Ectodermal cell (in vitro differentiated cells): ENCODE data around the gene ZNF219.
A peak's percentile ranks its signal among the peaks of the same experiment; 100 is the strongest.

Source experiments
- H3K27ac ChIP-seq: 2 replicates; pipeline ENCODE4 v1.7.0; 2013; ENCODE audit warnings: mild to moderate bottlenecking, low read depth, low read length; ENCODE audit not compliant: insufficient read depth, poor library complexity, severe bottlenecking
- H3K27me3 ChIP-seq: 2 replicates; pipeline ENCODE4 v1.7.0; 2013; ENCODE audit warnings: mild to moderate bottlenecking, low read length; ENCODE audit not compliant: insufficient read depth, control insufficient read depth, poor library complexity, severe bottlenecking
- H3K36me3 ChIP-seq: one replicate; pipeline ENCODE4 v1.7.0; 2013; ENCODE audit warnings: low read length; ENCODE audit not compliant: control insufficient read depth, insufficient read depth
- H3K4me1 ChIP-seq: one replicate; pipeline ENCODE4 v1.7.0; 2013; ENCODE audit warnings: low read length; ENCODE audit not compliant: control insufficient read depth, insufficient read depth
- H3K4me3 ChIP-seq: 2 replicates; pipeline ENCODE4 v1.7.0; 2013; ENCODE audit warnings: low read depth, low read length, control low read depth; ENCODE audit not compliant: insufficient read depth
- H3K9me3 ChIP-seq: 2 replicates; pipeline ENCODE4 v1.7.0; 2013; ENCODE audit warnings: mild to moderate bottlenecking, low read length, moderate library complexity; ENCODE audit not compliant: control insufficient read depth
- WGBS, 2 experiments: methylation state at CpG; one replicate each; pipeline ENCODE4 v1.1.7; 2013; ENCODE audit warnings: missing lambda C conversion rate in 2 of 2; 5-methylcytosine and 5-hydroxymethylcytosine counted together

Gene ZNF219

GRCh38 chr14:21075719-21076437 is 22.6 kb downstream of the ZNF219 start:
- no peak overlapping the region for H3K4me3 ChIP-seq
- no peaks in the 10 kb centered on the region for H3K27me3 ChIP-seq
- no peak overlapping the region for H3K27ac ChIP-seq
- peaks cover 3% of the 10 kb centered on the region for H3K4me1 ChIP-seq
- H3K36me3 ChIP-seq, result peaks cover 33% of the 10 kb centered on the region
- WGBS, 2 experiments, result 93% methylated on average over 9 of the region's 9 CpGs
- no peaks in the 10 kb centered on the region for H3K9me3 ChIP-seq

- no peaks in the 10 kb centered on the region for H3K9me3 ChIP-seq
- peaks cover 30% of the 10 kb centered on the region for H3K36me3 ChIP-seq
- H3K27ac ChIP-seq, result no peak overlapping the region
- no peaks in the 10 kb centered on the region for H3K27me3 ChIP-seq
- WGBS, 2 experiments, result 94 to 95% methylated on average over 26 of the region's 26 CpGs
- H3K4me3 ChIP-seq, result no peak overlapping the region
- H3K4me1 ChIP-seq, result peaks cover 3% of the 10 kb centered on the region
Measured at GRCh38 chr14:21074398-21075272, 23.8 kb downstream of the ZNF219 start.

- Histone ChIP-seq H3K4me3 (no peak overlapping the region), H3K36me3 (peaks cover 26% of the 10 kb centered on the region), H3K27ac (no peak overlapping the region), H3K4me1 (peaks cover 3% of the 10 kb centered on the region), H3K27me3 (peaks cover 4% of the 10 kb centered on the region), H3K9me3 (no peaks in the 10 kb centered on the region)
- 96% methylated on average over 9 of the region's 9 CpGs for WGBS, 2 experiments
Measured at GRCh38 chr14:21073921-21074320, 24.5 kb downstream of the ZNF219 start.

GRCh38 chr14:21072781-21073339 is 25.6 kb downstream of the ZNF219 start:
- Histone ChIP-seq H3K36me3 (peaks cover 26% of the 10 kb centered on the region), H3K27ac (no peak overlapping the region), H3K4me3 (no peak overlapping the region), H3K9me3 (no peaks in the 10 kb centered on the region), H3K27me3 (peaks cover 12% of the 10 kb centered on the region), H3K4me1 (peaks cover 3% of the 10 kb centered on the region)
- WGBS, 2 experiments, result 95% methylated on average over 9 of the region's 9 CpGs

GRCh38 chr14:21072031-21072473 is 26.4 kb downstream of the ZNF219 start:
- WGBS, 2 experiments, result 34% methylated on average over 4 of the region's 4 CpGs
- H3K9me3 ChIP-seq, result no peaks in the 10 kb centered on the region
- H3K27me3 ChIP-seq, result peaks cover 12% of the 10 kb centered on the region
- H3K27ac ChIP-seq, result peak overlapping the region; percentile 73
- H3K4me1 ChIP-seq, result peaks cover 3% of the 10 kb centered on the region
- peak overlapping the region; percentile 57 for H3K4me3 ChIP-seq
- H3K36me3 ChIP-seq, result peaks cover 26% of the 10 kb centered on the region

- 1% methylated on average over 37 of the region's 37 CpGs for WGBS, 2 experiments
Measured at GRCh38 chr14:21071225-21072030, 27.0 kb downstream of the ZNF219 start.

GRCh38 chr14:21070610-21071224 is 27.7 kb downstream of the ZNF219 start:
- Histone ChIP-seq H3K4me3 (peak overlapping the region; percentile 57), H3K4me1 (peaks cover 3% of the 10 kb centered on the region), H3K9me3 (no peaks in the 10 kb centered on the region), H3K27me3 (peaks cover 12% of the 10 kb centered on the region), H3K27ac (peak overlapping the region; percentile 73), H3K36me3 (peaks cover 17% of the 10 kb centered on the region)
- 0% methylated on average over 23 of the region's 23 CpGs for WGBS, 2 experiments

More at GRCh38 chr14:21071225-21072030, 27.0 kb downstream of the ZNF219 start:
- H3K4me3 ChIP-seq, result peak overlapping the region; percentile 57
- no peaks in the 10 kb centered on the region for H3K9me3 ChIP-seq
- H3K27ac ChIP-seq, result peak overlapping the region; percentile 73
- H3K27me3 ChIP-seq, result peaks cover 12% of the 10 kb centered on the region
- peaks cover 22% of the 10 kb centered on the region for H3K36me3 ChIP-seq
- peaks cover 3% of the 10 kb centered on the region for H3K4me1 ChIP-seq

GRCh38 chr14:21070083-21070609 is 28.3 kb downstream of the ZNF219 start, which contains the start of gene ARHGEF40:
Gene ARHGEF40 (plus strand): TSS chr14:21070304. CDS start chr14:21070397, 93 bp downstream.
- Histone ChIP-seq H3K27ac (peak within 1 kb of the TSS; percentile 74), H3K4me3 (peak within 1 kb of the TSS; percentile 57), H3K4me1 (peaks cover 3% of the 10 kb centered on the region), H3K36me3 (peaks cover 15% of the 10 kb centered on the region), H3K27me3 (peaks cover 12% of the 10 kb centered on the region), H3K9me3 (no peaks in the 10 kb centered on the region)
- WGBS, 2 experiments, result 0% methylated on average over 63 of the region's 63 CpGs
